Thyroid gland (tissue), 4 donors: ENCODE measurements around the gene KIAA2012.

ENCODE experiments used
- POLR2A ChIP-seq, 2 donors: fragments of 450-650 bp; IDR thresholded peaks; one replicate each; pipeline ENCODE4 v1.6.1; 2017; ENCODE audit warnings: antibody characterized with exemption in 2 of 2, mild to moderate bottlenecking in 2 of 2, moderate library complexity in 1 of 2
- TF ChIP-seq, protein P1 (sequence below), 6 experiments: fragments of 200-600 bp in 3 of 6; fragments of 450-650 bp in 3 of 6; sonication (generic) in 3 of 6; IDR thresholded peaks; one replicate each; pipeline ENCODE4 v1.5.1; 2016 to 2019; ENCODE audit warnings: antibody characterized with exemption in 6 of 6, mild to moderate bottlenecking in 2 of 6, inconsistent platforms in 1 of 6, moderate library complexity in 1 of 6

DNA sequence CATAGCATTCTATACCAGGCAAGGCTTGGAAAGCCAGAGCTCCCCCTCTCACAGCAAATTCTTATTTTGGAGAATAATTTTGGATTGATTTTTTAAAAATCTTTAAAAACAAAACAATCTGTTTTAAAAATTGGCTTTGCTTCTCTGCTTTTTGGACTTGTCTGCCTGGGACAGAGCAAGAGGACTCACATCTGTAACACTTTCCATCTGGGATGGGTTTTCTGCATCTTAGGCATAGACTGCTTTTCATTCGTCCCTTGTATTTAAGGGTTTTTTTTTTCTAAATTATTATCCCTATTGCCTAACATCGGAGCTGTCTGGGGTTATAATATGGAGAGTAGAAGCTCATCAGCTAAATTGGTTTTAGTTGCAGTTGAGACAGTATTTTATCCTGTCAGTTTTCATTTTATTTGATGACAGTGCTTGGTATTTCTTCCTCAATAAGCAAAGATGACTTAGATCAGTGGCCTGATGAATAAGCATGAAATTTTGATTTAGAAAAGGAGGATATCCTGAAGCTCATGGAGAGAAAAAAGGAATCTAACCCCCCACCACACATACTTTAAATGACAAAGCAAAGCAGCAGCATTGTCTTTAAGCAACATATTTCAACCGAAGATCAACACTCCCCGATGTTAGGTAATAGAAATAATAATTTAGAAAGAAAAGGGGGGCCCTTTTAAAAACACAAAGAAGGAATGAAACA lies 41.7 kb upstream of the KIAA2012 start:
- TF ChIP-seq, protein P1, sequence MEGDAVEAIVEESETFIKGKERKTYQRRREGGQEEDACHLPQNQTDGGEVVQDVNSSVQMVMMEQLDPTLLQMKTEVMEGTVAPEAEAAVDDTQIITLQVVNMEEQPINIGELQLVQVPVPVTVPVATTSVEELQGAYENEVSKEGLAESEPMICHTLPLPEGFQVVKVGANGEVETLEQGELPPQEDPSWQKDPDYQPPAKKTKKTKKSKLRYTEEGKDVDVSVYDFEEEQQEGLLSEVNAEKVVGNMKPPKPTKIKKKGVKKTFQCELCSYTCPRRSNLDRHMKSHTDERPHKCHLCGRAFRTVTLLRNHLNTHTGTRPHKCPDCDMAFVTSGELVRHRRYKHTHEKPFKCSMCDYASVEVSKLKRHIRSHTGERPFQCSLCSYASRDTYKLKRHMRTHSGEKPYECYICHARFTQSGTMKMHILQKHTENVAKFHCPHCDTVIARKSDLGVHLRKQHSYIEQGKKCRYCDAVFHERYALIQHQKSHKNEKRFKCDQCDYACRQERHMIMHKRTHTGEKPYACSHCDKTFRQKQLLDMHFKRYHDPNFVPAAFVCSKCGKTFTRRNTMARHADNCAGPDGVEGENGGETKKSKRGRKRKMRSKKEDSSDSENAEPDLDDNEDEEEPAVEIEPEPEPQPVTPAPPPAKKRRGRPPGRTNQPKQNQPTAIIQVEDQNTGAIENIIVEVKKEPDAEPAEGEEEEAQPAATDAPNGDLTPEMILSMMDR (IDR thresholded peaks at IDR 0.05): no peak
- no peak for TF ChIP-seq POLR2A (IDR thresholded peaks at IDR 0.05)
